ENCODE measurements around the gene FOXL1.

DNA sequence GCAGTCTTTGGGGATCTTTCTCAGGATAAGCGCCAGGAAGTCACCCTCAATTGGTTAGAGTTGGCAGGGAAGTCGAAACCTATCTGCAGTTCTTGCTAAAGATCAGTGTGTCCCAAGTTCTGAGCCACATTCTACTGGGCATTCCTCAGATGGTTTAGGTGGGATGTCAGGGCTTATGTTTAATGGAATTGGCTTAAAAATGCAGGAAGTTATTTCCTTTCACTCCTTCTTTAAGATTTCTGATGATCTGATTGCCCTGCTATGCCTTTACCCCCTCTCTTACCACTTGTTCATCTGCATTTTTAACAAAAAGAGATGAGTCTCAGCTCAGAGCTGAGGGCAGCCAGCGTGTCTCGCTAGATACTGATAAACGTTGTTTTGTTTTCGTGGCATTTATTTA is 30.8 kb downstream of the FOXL1 start:
- TF ChIP-seq, protein P1, sequence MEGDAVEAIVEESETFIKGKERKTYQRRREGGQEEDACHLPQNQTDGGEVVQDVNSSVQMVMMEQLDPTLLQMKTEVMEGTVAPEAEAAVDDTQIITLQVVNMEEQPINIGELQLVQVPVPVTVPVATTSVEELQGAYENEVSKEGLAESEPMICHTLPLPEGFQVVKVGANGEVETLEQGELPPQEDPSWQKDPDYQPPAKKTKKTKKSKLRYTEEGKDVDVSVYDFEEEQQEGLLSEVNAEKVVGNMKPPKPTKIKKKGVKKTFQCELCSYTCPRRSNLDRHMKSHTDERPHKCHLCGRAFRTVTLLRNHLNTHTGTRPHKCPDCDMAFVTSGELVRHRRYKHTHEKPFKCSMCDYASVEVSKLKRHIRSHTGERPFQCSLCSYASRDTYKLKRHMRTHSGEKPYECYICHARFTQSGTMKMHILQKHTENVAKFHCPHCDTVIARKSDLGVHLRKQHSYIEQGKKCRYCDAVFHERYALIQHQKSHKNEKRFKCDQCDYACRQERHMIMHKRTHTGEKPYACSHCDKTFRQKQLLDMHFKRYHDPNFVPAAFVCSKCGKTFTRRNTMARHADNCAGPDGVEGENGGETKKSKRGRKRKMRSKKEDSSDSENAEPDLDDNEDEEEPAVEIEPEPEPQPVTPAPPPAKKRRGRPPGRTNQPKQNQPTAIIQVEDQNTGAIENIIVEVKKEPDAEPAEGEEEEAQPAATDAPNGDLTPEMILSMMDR (IDR thresholded peaks at IDR 0.05; ENCODE audit: low read length): no peak
- TF ChIP-seq EZH2 (IDR thresholded peaks at IDR 0.05; ENCODE audit: borderline replicate concordance, low read length): no peak
